A549 (cell line): ENCODE measurements around the gene MAP6. TPM values are rescaled to one million over a fixed set of nuclear protein-coding genes. Genes with fewer than 3 reads are reported as not detected.

ENCODE experiments used
- ATAC-seq, 2 experiments: fragments of 200-7000 bp in 1 of 2; fragments of >200 bp in 1 of 2; cut with Nextera tagmentation in 1 of 2; cut with Tn5 transposase in 1 of 2; 3 replicates each; pipeline versions ENCODE4 v1.8.0 to v1.9.1; 2018 to 2020; ENCODE audit warnings: mild to moderate bottlenecking in 1 of 2, moderate library complexity in 1 of 2
- CTCF ChIA-PET: fragments of 300-600 bp; sonication (Branson Sonifier 250); formaldehyde crosslinking; extraction: SDS; loops from one replicate; lab custom pipeline; 2021; ENCODE audit warnings: antibody characterized with exemption, inconsistent platforms; lab: Yijun Ruan, JAX
- POLR2A ChIA-PET: fragments of 350-600 bp; formaldehyde crosslinking; extraction: SDS; loops from one replicate; lab custom pipeline; 2021; ENCODE audit warnings: antibody characterized with exemption, inconsistent platforms; lab: Yijun Ruan, JAX
- DNase-seq, 2 experiments: peaks; one replicate each; pipeline versions ENCODE4 v3.0.0 to v3.0.0-alpha.2; 2011 to 2016; ENCODE audit warnings: low read depth in 1 of 2, low spot score in 1 of 2
- FAIRE-seq: peaks from 2 replicates; lab custom pipeline; 2011; peaks lifted over from hg19 to GRCh38; lab: Jason Lieb, UNC
- H3K27ac ChIP-seq, 2 experiments: fragments of >200 bp; sonication (Bioruptor Twin); formaldehyde crosslinking; 3 replicates each; pipeline ENCODE4 v1.5.1; 2016 to 2017
- H3K4me1 ChIP-seq: fragments of >200 bp; sonication (Bioruptor Twin); formaldehyde crosslinking; 3 replicates; pipeline ENCODE4 v1.6.1; 2016
- H3K4me2 ChIP-seq: fragments of >200 bp; sonication (Bioruptor Twin); formaldehyde crosslinking; 3 replicates; pipeline ENCODE4 v1.6.1; 2016
- H3K4me3 ChIP-seq: fragments of >200 bp; sonication (Bioruptor Twin); formaldehyde crosslinking; 3 replicates; pipeline ENCODE4 v1.5.1; 2016
- H3K9me3 ChIP-seq: fragments of >200 bp; sonication (Bioruptor Twin); formaldehyde crosslinking; 3 replicates; pipeline ENCODE4 v1.6.1; 2016
- ATOH8 ChIP-seq: fragments of 250-450 bp; sonication (Bioruptor Pico); IDR thresholded peaks from 2 replicates; pipeline ENCODE4 v1.5.0; 2020; ENCODE audit warnings: low read depth, mild to moderate bottlenecking, moderate library complexity
- CBX8 ChIP-seq: fragments of 200-600 bp; sonication (generic); IDR thresholded peaks from 2 replicates; pipeline ENCODE4 v1.6.1; 2016
- CEBPB ChIP-seq, 2 experiments: fragments of >200 bp in 1 of 2; sonication (Bioruptor Twin) in 1 of 2; formaldehyde crosslinking in 1 of 2; IDR thresholded peaks; 2 replicates each; pipeline ENCODE4 v1.6.1; 2012 to 2016
- CHD4 ChIP-seq: fragments of 200-600 bp; sonication (generic); IDR thresholded peaks from 2 replicates; pipeline ENCODE4 v1.6.1; 2016; ENCODE audit warnings: antibody characterized with exemption, mild to moderate bottlenecking, borderline replicate concordance
- CTCF ChIP-seq: fragments of >200 bp; sonication (Bioruptor Twin); formaldehyde crosslinking; IDR thresholded peaks from 3 replicates; pipeline ENCODE4 v1.5.1; 2016
- FOXS1 ChIP-seq: fragments of 250-450 bp; sonication (Bioruptor Pico); IDR thresholded peaks from 2 replicates; pipeline ENCODE4 v1.5.0; 2020; ENCODE audit warnings: mild to moderate bottlenecking, moderate library complexity
- KDM1A ChIP-seq: fragments of 200-600 bp; sonication (generic); IDR thresholded peaks from 2 replicates; pipeline ENCODE4 v1.6.1; 2016; ENCODE audit warnings: low read depth, mild to moderate bottlenecking
- NFE2L2 ChIP-seq: fragments of 150-350 bp; conservative IDR thresholded peaks from 2 replicates; pipeline ENCODE4 v1.6.1; 2014; ENCODE audit warnings: low read length
- NR3C1 ChIP-seq: fragments of >200 bp; sonication (Bioruptor Twin); formaldehyde crosslinking; IDR thresholded peaks from 3 replicates; pipeline ENCODE4 v1.6.1; 2017
- POLR2A ChIP-seq: IDR thresholded peaks from 2 replicates; pipeline ENCODE4 v1.6.1; 2012; ENCODE audit warnings: mild to moderate bottlenecking, low read length
- RAD21 ChIP-seq, 2 experiments: fragments of >200 bp in 1 of 2; sonication (Bioruptor Twin) in 1 of 2; formaldehyde crosslinking in 1 of 2; IDR thresholded peaks in 1 of 2; conservative IDR thresholded peaks in 1 of 2; 2 replicates in 1 of 2; 3 replicates in 1 of 2; pipeline ENCODE4 v1.6.1; 2012 to 2018; ENCODE audit warnings: inconsistent platforms in 1 of 2
- RARB ChIP-seq: fragments of 250-450 bp; sonication (Bioruptor Pico); IDR thresholded peaks from 2 replicates; pipeline ENCODE4 v1.8.0; 2021; ENCODE audit warnings: mild to moderate bottlenecking, moderate library complexity
- RCOR1 ChIP-seq: fragments of 150-350 bp; IDR thresholded peaks from 2 replicates; pipeline ENCODE4 v1.6.1; 2014; ENCODE audit warnings: antibody characterized with exemption, low read length, low read depth
- REST ChIP-seq: fragments of 200-600 bp; sonication (generic); IDR thresholded peaks from 2 replicates; pipeline ENCODE4 v1.6.1; 2016; ENCODE audit warnings: antibody characterized with exemption, mild to moderate bottlenecking, moderate library complexity
- RNF2 ChIP-seq: fragments of 200-600 bp; sonication (generic); IDR thresholded peaks from 2 replicates; pipeline ENCODE4 v1.6.1; 2016; ENCODE audit warnings: low read depth, mild to moderate bottlenecking, antibody characterized with exemption, moderate library complexity, borderline replicate concordance
- TFCP2L1 ChIP-seq: fragments of 250-450 bp; sonication (Bioruptor Pico); IDR thresholded peaks from 2 replicates; pipeline ENCODE4 v1.5.0; 2021; ENCODE audit warnings: mild to moderate bottlenecking
- ZC3H11A ChIP-seq: fragments of 450-650 bp; IDR thresholded peaks from 2 replicates; pipeline ENCODE4 v1.6.1; 2014; ENCODE audit warnings: antibody characterized with exemption, mild to moderate bottlenecking
- ZSCAN20 ChIP-seq: fragments of 250-450 bp; sonication (Bioruptor Pico); IDR thresholded peaks from 2 replicates; pipeline ENCODE4 v1.8.0; 2022; ENCODE audit warnings: mild to moderate bottlenecking, moderate library complexity
- WGBS: methylation state at CpG from one replicate; pipeline ENCODE4 v1.1.6; 2017; ENCODE audit errors: missing lambda C conversion rate; 5-methylcytosine and 5-hydroxymethylcytosine counted together
- polyA plus RNA-seq, 4 experiments: library from polyadenylated mRNA; depleted of rRNA in 3 of 4; stranded (reverse); fragments of >200 nt; fragmentation: RNase III in 1 of 4; extraction: RNeasy Plus Mini Kit Qiagen cat#74134 plus additional on column Dnase treatment in 1 of 4; gene quantifications; 2 replicates in 3 of 4; 3 replicates in 1 of 4; pipeline ENCODE4 v1.2.3, GENCODE V29; 2011 to 2017
- TF ChIP-seq, protein P1 (sequence below): fragments of 150-350 bp; IDR thresholded peaks from 2 replicates; pipeline ENCODE4 v1.6.1; 2014; ENCODE audit warnings: low read depth, mild to moderate bottlenecking, low read length
- TF ChIP-seq, protein P2 (sequence below): IDR thresholded peaks from 2 replicates; pipeline ENCODE4 v1.6.1; 2012
- TF ChIP-seq, protein P3 (sequence below): fragments of 250-450 bp; sonication (Bioruptor Pico); IDR thresholded peaks from 2 replicates; pipeline ENCODE4 v1.5.0; 2021; ENCODE audit warnings: mild to moderate bottlenecking, moderate library complexity, borderline replicate concordance

The MAP6 gene
- polyA plus RNA-seq, 2 of the 4 experiments (the other 2 are of a cell fraction): 1.1 to 2.1 TPM

- TF ChIP-seq REST (no peak), NFE2L2 (no peak), CBX8 (no peak), FOXS1 (no peak), RNF2 (no peak)
- TF ChIP-seq, protein P1, sequence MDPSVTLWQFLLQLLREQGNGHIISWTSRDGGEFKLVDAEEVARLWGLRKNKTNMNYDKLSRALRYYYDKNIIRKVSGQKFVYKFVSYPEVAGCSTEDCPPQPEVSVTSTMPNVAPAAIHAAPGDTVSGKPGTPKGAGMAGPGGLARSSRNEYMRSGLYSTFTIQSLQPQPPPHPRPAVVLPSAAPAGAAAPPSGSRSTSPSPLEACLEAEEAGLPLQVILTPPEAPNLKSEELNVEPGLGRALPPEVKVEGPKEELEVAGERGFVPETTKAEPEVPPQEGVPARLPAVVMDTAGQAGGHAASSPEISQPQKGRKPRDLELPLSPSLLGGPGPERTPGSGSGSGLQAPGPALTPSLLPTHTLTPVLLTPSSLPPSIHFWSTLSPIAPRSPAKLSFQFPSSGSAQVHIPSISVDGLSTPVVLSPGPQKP: no peak
These were observed 897 bp downstream of the MAP6 start (continued) for GRCh38 chr11:75667831-75668450.

DNA sequence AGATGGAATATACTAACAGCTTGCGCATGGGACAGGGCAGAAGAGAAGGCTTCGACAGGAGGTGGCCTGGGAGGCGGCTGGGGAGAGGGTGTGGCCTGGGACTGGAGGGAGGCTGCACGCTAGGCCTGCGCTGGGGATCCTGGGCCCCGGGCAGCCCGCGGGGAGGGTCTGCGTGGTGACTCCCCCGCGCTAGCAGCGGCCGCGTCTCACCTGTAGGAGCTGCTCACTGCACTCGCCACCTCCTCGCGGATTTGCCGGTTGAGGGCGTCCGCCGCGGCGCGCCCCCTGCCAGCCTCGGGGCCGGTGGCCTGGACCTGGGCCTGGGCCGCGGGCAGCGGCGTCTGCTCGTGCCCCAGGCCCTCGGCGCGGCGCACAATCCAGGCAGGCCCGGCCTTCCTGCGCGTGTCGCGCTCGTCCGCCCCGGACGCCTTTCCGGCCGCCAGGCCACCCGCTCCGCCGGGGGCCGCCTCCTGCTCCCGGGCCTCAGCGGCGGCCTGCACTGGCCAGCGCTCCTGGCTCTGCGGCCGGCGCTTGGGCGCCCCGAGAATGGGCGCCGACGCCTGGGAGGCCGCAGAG, 1.5 kb downstream of the MAP6 start:
- ATAC-seq (peak; percentile 73 to 78), DNase-seq (peak; percentile 38 to 60), FAIRE-seq (no peak)
- 18% methylated on average over 11 of the region's 63 CpGs for WGBS
- Histone ChIP-seq H3K4me3 (peak overlapping the region; percentile 63), H3K4me1 (no peaks in the 10 kb centered on the region), H3K4me2 (peak overlapping the region; percentile 99), H3K9me3 (no peaks in the 10 kb centered on the region), H3K27ac (peak overlapping the region; percentile 65 to 82)
- ChIA-PET POLR2A (no interaction called here), CTCF (interaction anchor here (0.6 to 1.2 kb wide), 2 partner anchors 11 to 17 kb away, joined by 3 to 4 read pairs; no protein-coding TSS in a partner anchor)
- TF ChIP-seq CTCF (peak; percentile 19; the same call in 2 of the 3 replicates), CHD4 (no peak), POLR2A (peak; percentile 11; the same call in 1 of the 2 replicates)
- TF ChIP-seq, protein P2, sequence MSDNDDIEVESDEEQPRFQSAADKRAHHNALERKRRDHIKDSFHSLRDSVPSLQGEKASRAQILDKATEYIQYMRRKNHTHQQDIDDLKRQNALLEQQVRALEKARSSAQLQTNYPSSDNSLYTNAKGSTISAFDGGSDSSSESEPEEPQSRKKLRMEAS: peak; percentile 26

DNA sequence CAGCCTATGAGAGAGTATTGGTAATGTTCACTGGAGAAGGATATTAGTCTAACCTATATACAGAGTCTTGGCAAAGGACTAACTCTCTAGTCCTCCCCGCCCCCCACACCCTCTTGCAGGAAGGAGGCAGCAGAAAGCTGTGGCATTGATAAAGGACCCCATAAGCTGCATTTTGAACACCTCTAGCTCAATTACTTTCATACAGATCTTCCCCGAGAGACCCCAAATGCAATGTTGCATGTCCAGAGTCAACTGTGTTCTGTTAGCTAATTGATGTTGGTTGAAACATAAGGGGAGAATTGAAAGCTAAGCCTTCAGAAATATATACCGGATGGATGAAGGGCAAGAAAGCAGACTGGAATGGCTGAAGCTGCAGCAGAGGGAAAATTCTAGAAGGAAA, 2.8 kb downstream of the MAP6 start:
- Histone ChIP-seq H3K27ac (no peak overlapping the region), H3K4me1 (no peaks in the 10 kb centered on the region), H3K4me3 (no peak overlapping the region), H3K9me3 (no peaks in the 10 kb centered on the region), H3K4me2 (no peak overlapping the region)
- ChIA-PET CTCF (interaction anchor here (1.1 kb wide), 1 partner anchor 10 kb away, joined by 3 read pairs; no protein-coding TSS in a partner anchor), POLR2A (no interaction called here)
- 60% methylated on average over 3 of the region's 3 CpGs for WGBS
- no peak for DNase-seq
- no peak for TF ChIP-seq ATOH8 (CRISPR knock-in tag)
- TF ChIP-seq, protein P3, sequence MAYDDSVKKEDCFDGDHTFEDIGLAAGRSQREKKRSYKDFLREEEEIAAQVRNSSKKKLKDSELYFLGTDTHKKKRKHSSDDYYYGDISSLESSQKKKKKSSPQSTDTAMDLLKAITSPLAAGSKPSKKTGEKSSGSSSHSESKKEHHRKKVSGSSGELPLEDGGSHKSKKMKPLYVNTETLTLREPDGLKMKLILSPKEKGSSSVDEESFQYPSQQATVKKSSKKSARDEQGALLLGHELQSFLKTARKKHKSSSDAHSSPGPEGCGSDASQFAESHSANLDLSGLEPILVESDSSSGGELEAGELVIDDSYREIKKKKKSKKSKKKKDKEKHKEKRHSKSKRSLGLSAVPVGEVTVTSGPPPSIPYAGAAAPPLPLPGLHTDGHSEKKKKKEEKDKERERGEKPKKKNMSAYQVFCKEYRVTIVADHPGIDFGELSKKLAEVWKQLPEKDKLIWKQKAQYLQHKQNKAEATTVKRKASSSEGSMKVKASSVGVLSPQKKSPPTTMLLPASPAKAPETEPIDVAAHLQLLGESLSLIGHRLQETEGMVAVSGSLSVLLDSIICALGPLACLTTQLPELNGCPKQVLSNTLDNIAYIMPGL (CRISPR knock-in tag): no peak
- TF ChIP-seq TFCP2L1 (CRISPR knock-in tag): no peak
- no peak for TF ChIP-seq CTCF
- no peak for TF ChIP-seq CEBPB (IDR thresholded peaks at IDR 0.05)
- TF ChIP-seq RCOR1: no peak
- no peak for TF ChIP-seq ZC3H11A
- TF ChIP-seq ZSCAN20 (CRISPR knock-in tag): no peak
- TF ChIP-seq RARB (CRISPR knock-in tag): no peak
- TF ChIP-seq NR3C1: no peak
- TF ChIP-seq RAD21 (conservative IDR thresholded peaks at IDR 0.05 in 1 of 2, IDR thresholded peaks at IDR 0.05 in 1 of 2): no peak
- no peak for TF ChIP-seq KDM1A
- FAIRE-seq: no peak
- no peak for ATAC-seq
